ENCODE data around the gene ABRACL. TPM values are rescaled to one million over a fixed set of nuclear protein-coding genes. Genes with fewer than 3 reads are reported as not detected.

Gene ABRACL
- total RNA-seq, 1 donor from 2014 or later = 47.1 TPM

DNA sequence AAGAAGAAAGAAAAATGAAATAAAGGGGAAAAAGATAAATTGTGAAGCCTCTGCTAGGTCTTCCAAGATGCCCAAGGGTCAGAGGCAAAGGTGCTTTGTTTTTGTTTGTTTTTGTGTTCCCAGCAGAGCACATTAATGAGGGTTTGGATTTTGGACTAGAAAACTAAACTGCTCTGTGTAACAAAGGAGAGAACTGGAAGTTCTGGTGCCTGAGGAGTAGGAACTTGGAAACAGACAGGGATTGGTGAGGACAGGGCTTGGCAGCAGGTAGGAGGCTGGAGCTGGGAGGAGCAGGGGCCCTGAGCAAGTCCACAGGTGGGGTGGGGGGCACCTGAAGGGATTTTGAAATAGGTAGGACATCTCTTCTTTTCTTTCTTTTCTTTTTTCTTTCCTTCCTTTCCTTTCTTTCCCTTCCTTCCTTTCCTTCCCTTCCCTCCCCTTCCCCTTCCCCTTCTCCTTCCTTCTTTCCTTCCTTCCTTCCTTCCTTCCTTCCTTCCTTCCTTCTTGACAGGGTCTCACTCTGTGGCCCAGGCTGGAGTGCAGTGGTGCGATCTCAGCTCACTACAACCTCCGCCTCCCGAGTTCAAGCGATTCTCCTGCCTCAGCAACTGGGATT is 15.3 kb upstream of the ABRACL start:
- DNase-seq (ENCODE audit: extremely low spot score, unreplicated experiment) = no peak
- H3K9me3 Mint-ChIP-seq = no peaks in the 10 kb centered on the region
- H3K27ac Mint-ChIP-seq = no peak overlapping the region
- no peaks in the 10 kb centered on the region for H3K27me3 Mint-ChIP-seq
- peaks cover 6% of the 10 kb centered on the region for H3K4me1 Mint-ChIP-seq (ENCODE audit: unreplicated experiment)
- H3K36me3 Mint-ChIP-seq = no peaks in the 10 kb centered on the region
- TF ChIP-seq, protein P1, sequence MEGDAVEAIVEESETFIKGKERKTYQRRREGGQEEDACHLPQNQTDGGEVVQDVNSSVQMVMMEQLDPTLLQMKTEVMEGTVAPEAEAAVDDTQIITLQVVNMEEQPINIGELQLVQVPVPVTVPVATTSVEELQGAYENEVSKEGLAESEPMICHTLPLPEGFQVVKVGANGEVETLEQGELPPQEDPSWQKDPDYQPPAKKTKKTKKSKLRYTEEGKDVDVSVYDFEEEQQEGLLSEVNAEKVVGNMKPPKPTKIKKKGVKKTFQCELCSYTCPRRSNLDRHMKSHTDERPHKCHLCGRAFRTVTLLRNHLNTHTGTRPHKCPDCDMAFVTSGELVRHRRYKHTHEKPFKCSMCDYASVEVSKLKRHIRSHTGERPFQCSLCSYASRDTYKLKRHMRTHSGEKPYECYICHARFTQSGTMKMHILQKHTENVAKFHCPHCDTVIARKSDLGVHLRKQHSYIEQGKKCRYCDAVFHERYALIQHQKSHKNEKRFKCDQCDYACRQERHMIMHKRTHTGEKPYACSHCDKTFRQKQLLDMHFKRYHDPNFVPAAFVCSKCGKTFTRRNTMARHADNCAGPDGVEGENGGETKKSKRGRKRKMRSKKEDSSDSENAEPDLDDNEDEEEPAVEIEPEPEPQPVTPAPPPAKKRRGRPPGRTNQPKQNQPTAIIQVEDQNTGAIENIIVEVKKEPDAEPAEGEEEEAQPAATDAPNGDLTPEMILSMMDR (conservative IDR thresholded peaks at IDR 0.05) = no peak
- H3K4me3 Mint-ChIP-seq = no peak overlapping the region

DNA sequence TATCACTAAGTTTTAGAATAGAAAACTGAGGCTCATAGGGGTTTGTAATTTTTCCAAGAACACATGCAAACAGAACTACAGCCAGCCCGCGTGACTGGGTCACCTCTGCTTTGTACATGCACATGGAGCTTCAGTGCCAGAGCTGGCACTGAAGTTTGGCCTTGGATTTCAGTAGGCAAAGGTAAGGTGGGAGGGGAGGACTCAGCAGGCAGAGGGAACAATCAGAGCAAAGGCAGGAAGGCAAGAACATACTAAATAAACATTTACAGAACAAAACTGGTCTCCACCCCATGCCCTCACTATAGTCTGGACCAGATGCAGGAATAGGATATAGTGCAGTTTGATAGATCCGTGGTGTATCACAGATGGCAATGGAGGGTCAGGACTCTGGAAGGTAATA is 13.6 kb upstream of the ABRACL start:
- Mint-ChIP-seq H3K27ac (no peak overlapping the region), H3K36me3 (no peaks in the 10 kb centered on the region), H3K4me3 (no peak overlapping the region), H3K4me1 (ENCODE audit: unreplicated experiment) (peaks cover 6% of the 10 kb centered on the region), H3K9me3 (no peaks in the 10 kb centered on the region), H3K27me3 (no peaks in the 10 kb centered on the region)
- TF ChIP-seq, protein P1 (conservative IDR thresholded peaks at IDR 0.05) = no peak
- DNase-seq (ENCODE audit: extremely low spot score, unreplicated experiment) = no peak

DNA sequence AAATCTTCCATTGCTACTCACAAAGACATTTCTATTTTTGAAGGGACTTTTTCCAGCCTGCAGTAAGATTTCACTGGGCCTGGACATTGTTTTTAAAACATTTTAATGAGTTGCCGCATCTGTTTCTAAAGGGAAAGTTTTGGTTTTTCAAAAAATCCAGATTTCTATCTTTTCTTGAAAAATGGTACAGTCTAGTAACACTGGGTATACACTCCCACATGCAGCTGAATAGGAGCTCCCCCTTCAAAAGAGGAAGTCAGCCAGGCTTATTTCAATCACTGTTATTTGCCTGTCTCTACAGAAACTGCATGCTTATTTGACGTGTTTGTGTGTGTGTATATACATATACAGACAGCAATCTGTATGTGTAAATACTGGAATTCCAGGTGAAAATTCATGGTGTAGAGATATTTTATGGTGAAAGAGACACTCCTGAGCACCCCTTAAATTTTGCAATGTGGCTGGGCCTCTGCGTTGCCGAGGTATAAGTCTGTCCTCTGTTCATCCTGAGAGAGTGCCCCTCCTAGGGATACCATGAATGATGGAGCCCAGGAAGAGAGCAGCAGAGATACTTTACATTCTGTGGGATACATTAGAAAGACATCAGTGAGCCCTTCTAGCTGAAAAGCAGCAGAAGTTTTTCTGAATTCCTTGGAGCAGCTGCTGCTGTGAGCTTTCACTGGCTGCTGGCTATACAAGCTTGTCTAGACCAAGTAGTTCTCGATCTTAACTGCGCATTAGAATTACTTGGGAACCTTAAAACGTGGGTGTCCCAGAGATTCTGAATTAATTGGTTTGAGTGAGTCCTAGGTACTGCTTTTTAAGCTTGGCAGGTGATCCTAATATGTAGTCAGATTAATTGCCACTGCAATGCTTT is 12.0 kb upstream of the ABRACL start:
- TF ChIP-seq, protein P1 (conservative IDR thresholded peaks at IDR 0.05) = no peak
- Mint-ChIP-seq H3K27me3 (no peaks in the 10 kb centered on the region), H3K27ac (no peak overlapping the region), H3K4me1 (ENCODE audit: unreplicated experiment) (peaks cover 6% of the 10 kb centered on the region), H3K36me3 (no peaks in the 10 kb centered on the region), H3K4me3 (no peak overlapping the region), H3K9me3 (no peaks in the 10 kb centered on the region)
- DNase-seq (ENCODE audit: extremely low spot score, unreplicated experiment) = no peak

DNA sequence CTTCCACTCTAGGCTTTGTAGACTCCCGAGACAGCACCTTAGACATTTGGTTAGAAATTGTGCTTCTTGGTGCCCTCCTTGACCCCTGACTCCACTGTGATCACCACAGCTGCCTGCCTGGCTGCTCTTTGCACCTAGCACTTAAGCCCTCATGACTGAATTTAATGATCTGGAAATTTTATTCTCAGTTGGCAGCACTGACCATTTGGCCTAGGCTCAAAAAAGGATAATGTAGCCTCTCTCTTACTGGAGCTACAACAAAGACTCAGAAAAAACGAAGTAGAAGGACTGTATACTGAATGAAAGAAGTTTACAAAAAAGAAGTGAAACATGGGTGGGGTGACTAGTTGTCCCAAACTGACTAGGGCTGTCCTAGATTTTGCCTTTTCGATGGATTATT is 11.3 kb upstream of the ABRACL start:
- peaks cover 6% of the 10 kb centered on the region for H3K4me1 Mint-ChIP-seq (ENCODE audit: unreplicated experiment)
- no peak overlapping the region for H3K27ac Mint-ChIP-seq
- H3K4me3 Mint-ChIP-seq = no peak overlapping the region
- DNase-seq (ENCODE audit: extremely low spot score, unreplicated experiment) = no peak
- H3K36me3 Mint-ChIP-seq = no peaks in the 10 kb centered on the region
- TF ChIP-seq, protein P1 (conservative IDR thresholded peaks at IDR 0.05) = no peak
- no peaks in the 10 kb centered on the region for H3K27me3 Mint-ChIP-seq
- no peaks in the 10 kb centered on the region for H3K9me3 Mint-ChIP-seq

DNA sequence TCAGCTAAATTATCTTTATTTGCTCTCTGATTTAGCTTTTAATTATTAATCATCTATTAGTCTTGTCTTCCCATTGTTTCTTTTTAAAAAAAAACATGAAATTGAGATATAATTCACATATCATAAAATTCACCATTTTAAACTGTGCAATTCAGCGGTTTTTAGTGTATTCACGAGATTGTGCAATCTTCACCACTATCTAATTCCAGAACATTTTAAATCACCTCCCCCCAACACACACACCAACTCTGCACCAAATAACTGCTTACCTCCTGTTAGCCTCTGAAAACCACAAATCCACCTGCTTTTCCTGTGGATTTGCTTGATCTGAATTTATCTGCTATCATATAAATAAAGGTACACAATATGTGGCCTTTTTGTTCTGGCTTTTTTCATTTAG is 8.8 kb upstream of the ABRACL start:
- peaks cover 6% of the 10 kb centered on the region for H3K4me1 Mint-ChIP-seq (ENCODE audit: unreplicated experiment)
- no peak for DNase-seq (ENCODE audit: extremely low spot score, unreplicated experiment)
- no peaks in the 10 kb centered on the region for H3K36me3 Mint-ChIP-seq
- H3K4me3 Mint-ChIP-seq = no peak overlapping the region
- H3K27ac Mint-ChIP-seq = no peak overlapping the region
- no peaks in the 10 kb centered on the region for H3K27me3 Mint-ChIP-seq
- TF ChIP-seq, protein P1 (conservative IDR thresholded peaks at IDR 0.05) = no peak
- no peaks in the 10 kb centered on the region for H3K9me3 Mint-ChIP-seq
